HL-60 (cell line): ENCODE results near the gene DCN.

Source experiments
- DNase-seq, 2 experiments: peaks; one replicate each; pipeline ENCODE4 v3.0.0-alpha.2; 2010 to 2020; ENCODE audit warnings: low read depth in 1 of 2, low spot score in 1 of 2
- H3K27ac ChIP-seq: fragments of 250-450 bp; sonication (Bioruptor Pico); replicated peaks from 2 replicates; pipeline ENCODE4 v1.5.1; 2020; ENCODE audit warnings: mild to moderate bottlenecking, moderate library complexity
- H3K27me3 ChIP-seq: fragments of 250-450 bp; sonication (Bioruptor Pico); 2 replicates; pipeline ENCODE4 v1.5.1; 2021; ENCODE audit warnings: mild to moderate bottlenecking, moderate library complexity; ENCODE audit not compliant: insufficient read depth, poor library complexity, severe bottlenecking
- H3K4me3 ChIP-seq: replicated peaks from 2 replicates; pipeline ENCODE4 v1.5.1; 2011; ENCODE audit warnings: mild to moderate bottlenecking, control low read depth, low read length; ENCODE audit not compliant: insufficient read depth
- GABPA ChIP-seq: IDR thresholded peaks from 2 replicates; pipeline ENCODE4 v1.6.1; 2012; ENCODE audit warnings: low read depth
- POLR2AphosphoS5 ChIP-seq: IDR thresholded peaks from 2 replicates; pipeline ENCODE4 v1.6.1; 2012; ENCODE audit warnings: low read depth
- SPI1 ChIP-seq: IDR thresholded peaks from 2 replicates; pipeline ENCODE4 v1.6.1; 2012; ENCODE audit warnings: low read depth, mild to moderate bottlenecking, borderline replicate concordance
- TF ChIP-seq, protein P1 (sequence below): IDR thresholded peaks from one replicate; pipeline ENCODE4 v1.5.1; 2011; ENCODE audit warnings: low read length, control low read depth, inconsistent platforms; ENCODE audit not compliant: insufficient read depth
- TF ChIP-seq, protein P2 (sequence below): IDR thresholded peaks from 2 replicates; pipeline ENCODE4 v1.6.1; 2012; ENCODE audit warnings: low read depth; ENCODE audit not compliant: insufficient replicate concordance

Gene DCN

DNA sequence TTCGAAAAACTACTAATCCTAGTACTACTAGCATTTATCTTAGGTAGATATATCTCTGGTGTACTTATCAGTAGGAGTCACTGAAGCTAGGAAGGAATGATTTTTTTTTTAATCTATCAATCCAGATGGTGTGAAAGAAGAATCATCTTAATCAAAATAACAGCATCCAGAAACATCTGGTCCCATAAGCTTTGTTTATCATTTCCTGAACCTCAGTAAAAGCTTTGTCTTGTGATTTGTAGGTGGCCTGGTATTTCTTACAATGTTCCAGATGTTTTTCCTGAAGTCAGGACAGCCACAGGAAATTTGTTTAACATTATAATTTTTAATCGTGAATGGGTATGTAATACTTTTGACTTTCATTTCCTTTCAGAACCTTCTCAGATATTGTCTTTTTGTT is 43.3 kb downstream of the DCN start:
- TF ChIP-seq, protein P1, sequence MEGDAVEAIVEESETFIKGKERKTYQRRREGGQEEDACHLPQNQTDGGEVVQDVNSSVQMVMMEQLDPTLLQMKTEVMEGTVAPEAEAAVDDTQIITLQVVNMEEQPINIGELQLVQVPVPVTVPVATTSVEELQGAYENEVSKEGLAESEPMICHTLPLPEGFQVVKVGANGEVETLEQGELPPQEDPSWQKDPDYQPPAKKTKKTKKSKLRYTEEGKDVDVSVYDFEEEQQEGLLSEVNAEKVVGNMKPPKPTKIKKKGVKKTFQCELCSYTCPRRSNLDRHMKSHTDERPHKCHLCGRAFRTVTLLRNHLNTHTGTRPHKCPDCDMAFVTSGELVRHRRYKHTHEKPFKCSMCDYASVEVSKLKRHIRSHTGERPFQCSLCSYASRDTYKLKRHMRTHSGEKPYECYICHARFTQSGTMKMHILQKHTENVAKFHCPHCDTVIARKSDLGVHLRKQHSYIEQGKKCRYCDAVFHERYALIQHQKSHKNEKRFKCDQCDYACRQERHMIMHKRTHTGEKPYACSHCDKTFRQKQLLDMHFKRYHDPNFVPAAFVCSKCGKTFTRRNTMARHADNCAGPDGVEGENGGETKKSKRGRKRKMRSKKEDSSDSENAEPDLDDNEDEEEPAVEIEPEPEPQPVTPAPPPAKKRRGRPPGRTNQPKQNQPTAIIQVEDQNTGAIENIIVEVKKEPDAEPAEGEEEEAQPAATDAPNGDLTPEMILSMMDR: no peak
- TF ChIP-seq GABPA: no peak
- TF ChIP-seq POLR2AphosphoS5: no peak
- TF ChIP-seq, protein P2, sequence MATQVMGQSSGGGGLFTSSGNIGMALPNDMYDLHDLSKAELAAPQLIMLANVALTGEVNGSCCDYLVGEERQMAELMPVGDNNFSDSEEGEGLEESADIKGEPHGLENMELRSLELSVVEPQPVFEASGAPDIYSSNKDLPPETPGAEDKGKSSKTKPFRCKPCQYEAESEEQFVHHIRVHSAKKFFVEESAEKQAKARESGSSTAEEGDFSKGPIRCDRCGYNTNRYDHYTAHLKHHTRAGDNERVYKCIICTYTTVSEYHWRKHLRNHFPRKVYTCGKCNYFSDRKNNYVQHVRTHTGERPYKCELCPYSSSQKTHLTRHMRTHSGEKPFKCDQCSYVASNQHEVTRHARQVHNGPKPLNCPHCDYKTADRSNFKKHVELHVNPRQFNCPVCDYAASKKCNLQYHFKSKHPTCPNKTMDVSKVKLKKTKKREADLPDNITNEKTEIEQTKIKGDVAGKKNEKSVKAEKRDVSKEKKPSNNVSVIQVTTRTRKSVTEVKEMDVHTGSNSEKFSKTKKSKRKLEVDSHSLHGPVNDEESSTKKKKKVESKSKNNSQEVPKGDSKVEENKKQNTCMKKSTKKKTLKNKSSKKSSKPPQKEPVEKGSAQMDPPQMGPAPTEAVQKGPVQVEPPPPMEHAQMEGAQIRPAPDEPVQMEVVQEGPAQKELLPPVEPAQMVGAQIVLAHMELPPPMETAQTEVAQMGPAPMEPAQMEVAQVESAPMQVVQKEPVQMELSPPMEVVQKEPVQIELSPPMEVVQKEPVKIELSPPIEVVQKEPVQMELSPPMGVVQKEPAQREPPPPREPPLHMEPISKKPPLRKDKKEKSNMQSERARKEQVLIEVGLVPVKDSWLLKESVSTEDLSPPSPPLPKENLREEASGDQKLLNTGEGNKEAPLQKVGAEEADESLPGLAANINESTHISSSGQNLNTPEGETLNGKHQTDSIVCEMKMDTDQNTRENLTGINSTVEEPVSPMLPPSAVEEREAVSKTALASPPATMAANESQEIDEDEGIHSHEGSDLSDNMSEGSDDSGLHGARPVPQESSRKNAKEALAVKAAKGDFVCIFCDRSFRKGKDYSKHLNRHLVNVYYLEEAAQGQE: no peak
- Histone ChIP-seq H3K4me3 (no peak overlapping the region), H3K27ac (no peak overlapping the region), H3K27me3 (no peaks in the 10 kb centered on the region)
- DNase-seq: no peak

DNA sequence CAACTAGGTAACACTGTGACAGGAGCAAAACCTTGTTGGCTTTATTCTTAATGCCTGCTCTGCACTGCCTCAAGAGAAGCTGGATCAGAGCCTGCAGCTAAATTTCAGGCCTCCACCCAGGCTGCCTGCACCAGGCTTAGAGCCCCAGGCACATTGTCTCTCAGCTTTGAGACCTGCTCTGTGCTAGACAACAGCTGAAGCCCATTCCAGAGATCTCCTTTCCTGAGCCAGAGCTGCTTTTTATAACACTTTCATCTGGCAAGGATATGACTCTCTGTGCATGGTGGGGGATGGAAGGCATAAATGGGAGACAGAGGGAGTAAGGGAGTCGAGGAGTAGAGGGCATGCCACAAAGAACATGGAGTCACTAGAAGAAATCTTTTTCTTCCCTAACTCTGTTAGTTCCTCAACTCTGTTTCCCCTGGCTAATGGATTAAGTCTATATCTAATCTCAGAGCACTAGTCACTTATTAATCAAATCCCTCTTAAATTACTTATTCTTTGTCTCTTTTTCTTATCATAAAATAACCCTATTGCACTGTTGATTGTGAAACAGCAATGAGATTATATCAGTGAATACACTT is 44.2 kb downstream of the DCN start:
- TF ChIP-seq POLR2AphosphoS5: no peak
- TF ChIP-seq GABPA: no peak
- no peak for TF ChIP-seq SPI1
- Histone ChIP-seq H3K27me3 (no peaks in the 10 kb centered on the region), H3K27ac (no peak overlapping the region), H3K4me3 (no peak overlapping the region)
- DNase-seq: no peak

DNA sequence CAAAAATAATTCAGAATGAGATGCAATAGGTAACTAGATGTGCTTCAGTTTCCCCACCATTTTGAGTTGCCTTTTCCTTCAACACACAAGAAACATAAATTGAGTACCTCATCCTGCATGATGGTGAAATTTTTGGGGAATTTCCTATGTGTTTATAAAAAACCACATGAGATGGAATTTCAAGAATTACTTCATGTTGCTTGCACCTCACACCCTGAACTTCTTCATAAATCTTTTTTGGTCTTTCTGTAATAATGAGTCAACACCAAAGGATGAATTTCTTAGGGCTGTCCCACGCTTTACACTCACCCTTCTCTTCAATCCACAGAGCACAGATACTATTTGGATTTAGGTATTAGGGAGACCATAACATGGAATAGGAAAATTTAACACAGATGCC is 48.7 kb downstream of the DCN start:
- Histone ChIP-seq H3K27me3 (no peaks in the 10 kb centered on the region), H3K27ac (no peak overlapping the region), H3K4me3 (no peak overlapping the region)
- no peak for DNase-seq
- TF ChIP-seq POLR2AphosphoS5: no peak
- TF ChIP-seq, protein P2: no peak
- TF ChIP-seq, protein P1: no peak
- TF ChIP-seq GABPA: no peak
- no peak for TF ChIP-seq SPI1

DNA sequence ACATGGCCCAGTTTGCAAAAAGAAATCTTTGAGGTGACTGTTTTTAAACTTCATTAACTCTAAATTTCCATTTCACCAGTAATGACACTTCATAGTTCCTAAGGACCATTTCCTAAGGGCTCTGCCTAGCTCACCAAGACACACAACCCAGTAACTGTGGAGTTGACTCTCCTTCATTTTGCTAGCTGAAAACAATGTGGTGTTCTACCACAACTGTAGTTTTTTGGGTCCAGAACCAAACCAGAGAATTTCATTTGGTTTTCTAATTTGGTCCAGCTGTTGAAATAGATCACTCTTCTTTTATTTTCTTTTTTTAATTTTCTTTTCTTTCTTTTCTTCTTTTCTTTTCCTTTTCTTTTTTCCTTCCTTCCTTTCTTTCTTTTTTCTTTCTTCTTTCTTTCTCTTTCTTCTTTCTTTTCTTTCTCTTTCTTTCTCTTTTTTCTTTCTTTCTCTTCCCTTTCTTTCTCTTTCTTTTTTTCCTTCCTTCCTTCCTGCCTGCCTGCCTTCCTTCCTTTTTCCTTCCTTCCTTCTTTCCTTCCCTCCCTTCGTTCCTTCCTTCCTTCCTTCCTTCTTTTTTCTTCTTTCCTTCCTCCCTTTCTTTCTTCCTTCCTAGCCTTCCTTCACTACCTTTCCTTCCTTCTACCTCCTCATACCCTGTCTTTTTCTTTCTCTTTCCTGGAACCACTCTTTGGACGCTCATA is 52.8 kb downstream of the DCN start:
- H3K27ac ChIP-seq: no peak overlapping the region
- DNase-seq: no peak
- peaks cover 2% of the 10 kb centered on the region for H3K27me3 ChIP-seq
- TF ChIP-seq, protein P2: no peak
- TF ChIP-seq, protein P1: no peak
- TF ChIP-seq SPI1 (no peak), GABPA (no peak), POLR2AphosphoS5 (no peak)
- no peak overlapping the region for H3K4me3 ChIP-seq
